Fibroblast of lung (primary cell): Measurements from ENCODE around the gene TBC1D5.

Experiments
- EZH2 ChIP-seq: IDR thresholded peaks from 2 replicates; pipeline ENCODE4 v1.5.1; 2012; ENCODE audit warnings: low read length, control low read depth, mild to moderate bottlenecking; ENCODE audit errors: missing control alignments
- TF ChIP-seq, protein P1 (sequence below), 2 donors: IDR thresholded peaks in 1 of 2; conservative IDR thresholded peaks in 1 of 2; 1 replicate in 1 of 2; 2 replicates in 1 of 2; pipeline ENCODE4 v1.5.1; 2011 to 2012; ENCODE audit warnings: low read length in 2 of 2, control low read depth in 1 of 2, inconsistent platforms in 1 of 2, low read depth in 1 of 2, mild to moderate bottlenecking in 1 of 2

DNA sequence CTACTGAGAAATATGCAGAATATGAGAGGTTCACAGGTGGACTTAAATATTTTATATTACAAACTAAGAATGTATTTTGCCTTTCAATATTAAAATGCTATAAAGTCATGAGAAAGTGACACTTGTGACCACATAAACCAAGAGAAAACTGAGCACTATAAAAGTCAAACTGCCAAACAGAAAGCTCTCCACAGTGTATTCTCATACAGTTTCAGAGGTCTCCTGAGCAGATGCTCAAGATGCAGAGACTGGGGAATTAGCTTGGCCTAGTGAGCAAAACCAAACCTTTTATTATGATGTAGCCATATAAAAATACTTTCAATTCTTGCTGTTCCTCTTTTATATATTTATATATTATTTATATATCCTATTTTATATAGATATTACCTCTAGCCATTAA lies 227.8 kb downstream of the TBC1D5 start:
- TF ChIP-seq, protein P1, sequence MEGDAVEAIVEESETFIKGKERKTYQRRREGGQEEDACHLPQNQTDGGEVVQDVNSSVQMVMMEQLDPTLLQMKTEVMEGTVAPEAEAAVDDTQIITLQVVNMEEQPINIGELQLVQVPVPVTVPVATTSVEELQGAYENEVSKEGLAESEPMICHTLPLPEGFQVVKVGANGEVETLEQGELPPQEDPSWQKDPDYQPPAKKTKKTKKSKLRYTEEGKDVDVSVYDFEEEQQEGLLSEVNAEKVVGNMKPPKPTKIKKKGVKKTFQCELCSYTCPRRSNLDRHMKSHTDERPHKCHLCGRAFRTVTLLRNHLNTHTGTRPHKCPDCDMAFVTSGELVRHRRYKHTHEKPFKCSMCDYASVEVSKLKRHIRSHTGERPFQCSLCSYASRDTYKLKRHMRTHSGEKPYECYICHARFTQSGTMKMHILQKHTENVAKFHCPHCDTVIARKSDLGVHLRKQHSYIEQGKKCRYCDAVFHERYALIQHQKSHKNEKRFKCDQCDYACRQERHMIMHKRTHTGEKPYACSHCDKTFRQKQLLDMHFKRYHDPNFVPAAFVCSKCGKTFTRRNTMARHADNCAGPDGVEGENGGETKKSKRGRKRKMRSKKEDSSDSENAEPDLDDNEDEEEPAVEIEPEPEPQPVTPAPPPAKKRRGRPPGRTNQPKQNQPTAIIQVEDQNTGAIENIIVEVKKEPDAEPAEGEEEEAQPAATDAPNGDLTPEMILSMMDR (conservative IDR thresholded peaks at IDR 0.05 in 1 of 2, IDR thresholded peaks at IDR 0.05 in 1 of 2; ENCODE audit: low read depth in 1 of 2, low read length in 2 of 2) = no peak
- no peak for TF ChIP-seq EZH2
